ENCODE measurements around the gene HCN3.

Gene HCN3

DNA sequence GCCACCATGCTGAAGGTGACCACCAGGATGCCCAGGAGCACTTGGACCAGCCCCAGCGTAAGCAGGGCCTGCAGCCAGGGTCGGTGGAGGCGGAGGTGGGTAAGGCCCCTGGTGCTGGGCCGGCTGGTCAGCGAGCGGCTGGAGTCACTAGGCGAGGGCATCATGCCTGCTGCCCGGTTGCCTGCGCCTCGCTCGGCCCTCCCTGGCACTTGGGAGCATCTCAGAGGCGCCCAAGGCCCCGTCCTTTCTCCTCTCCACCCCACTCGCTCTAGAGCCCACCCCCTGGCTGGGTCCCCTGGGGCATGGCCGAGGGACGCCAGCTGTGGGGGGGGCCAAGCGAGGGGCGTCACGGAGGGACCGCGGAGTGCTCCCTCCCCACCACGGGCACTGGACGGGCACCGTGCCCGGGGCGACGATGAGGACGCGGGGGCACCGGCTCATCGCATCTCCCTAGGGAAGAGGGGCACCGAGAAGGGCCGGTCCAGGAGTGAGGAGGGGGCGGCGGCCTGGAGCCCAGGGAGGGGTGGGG lies 22.5 kb upstream of the HCN3 start:
- no peak for DNase-seq

DNA sequence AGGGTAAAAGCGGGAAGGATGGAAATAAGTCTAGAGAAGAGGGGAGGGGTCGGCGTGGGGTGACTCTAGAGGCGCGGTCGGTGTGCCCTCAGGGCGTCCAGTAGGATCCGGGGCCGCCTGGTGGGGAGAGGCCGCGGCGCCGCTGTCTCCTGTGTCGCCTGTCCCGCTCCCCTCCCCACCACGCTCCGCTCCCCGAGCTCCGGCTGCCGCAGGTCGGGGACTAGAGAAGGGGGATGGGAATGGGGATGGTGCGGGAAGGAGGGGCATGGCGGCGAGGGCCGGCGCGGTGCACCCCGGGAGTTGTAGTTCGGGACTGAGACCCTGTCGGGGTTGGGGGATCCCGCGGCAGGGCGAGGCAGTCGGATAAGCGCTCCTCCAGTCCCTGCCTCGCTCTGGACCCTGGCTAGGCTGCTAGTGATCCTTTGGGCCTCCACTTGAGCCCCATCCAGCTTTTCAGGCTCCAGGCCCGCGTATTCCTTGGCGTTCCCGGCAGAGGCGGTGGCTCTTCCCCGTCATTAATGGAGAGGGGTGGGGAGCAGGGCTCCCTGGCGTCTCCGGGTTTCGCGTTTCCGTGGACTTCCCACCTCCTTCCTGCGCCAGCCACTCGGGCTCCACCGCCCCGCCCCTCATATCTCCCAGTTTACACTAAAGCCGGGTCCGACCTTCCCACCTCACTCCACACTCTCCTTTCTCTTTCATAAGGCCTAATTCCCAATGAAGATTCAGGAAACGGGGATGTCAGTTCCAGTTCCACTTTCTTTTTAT lies 21.8 kb upstream of the HCN3 start, which contains the start of gene ENTREP3:
Gene ENTREP3, minus strand, starts transcription at position 241 of the 765 bp plus-strand sequence. CDS start 606 bp downstream, outside the sequence.
- DNase-seq: peak; percentile 80

DNA sequence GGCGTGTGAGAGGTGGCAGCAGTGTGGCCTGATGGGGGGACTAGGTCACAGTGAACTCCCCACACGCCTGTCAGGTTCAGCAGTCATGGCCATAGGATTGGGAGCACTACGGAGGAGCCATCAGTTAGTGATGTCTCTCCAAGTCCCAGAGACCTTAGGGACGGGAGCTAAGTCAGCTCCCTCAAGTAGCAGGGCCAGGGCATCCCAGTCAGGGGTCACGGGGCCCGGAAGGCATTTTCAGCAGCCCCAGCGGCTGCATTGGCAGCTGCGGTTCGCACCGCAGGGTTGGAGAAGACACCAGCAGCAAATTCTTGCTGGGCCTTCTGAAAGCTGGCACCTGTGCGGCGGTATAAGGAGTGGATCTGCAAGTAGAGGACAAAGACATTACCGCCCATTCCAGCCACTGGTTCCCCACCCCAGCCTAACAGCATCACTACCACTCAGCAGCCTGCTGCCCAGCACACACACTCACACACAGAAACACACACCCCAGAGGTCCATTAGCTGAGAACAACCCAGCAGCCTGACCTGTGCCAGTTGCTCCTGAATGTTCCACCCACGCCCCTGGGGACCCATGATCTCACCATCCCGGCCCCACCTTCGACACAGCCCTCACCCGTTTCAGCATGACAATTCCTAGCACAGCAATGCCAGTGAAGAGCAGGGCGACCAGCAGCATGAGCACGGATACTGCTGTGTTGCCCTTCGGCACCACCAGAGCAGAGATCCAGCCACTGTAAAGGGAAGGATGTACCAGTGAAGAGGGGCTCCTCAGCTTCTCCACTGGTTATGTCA lies 21.0 kb upstream of the HCN3 start:
- DNase-seq: no peak

DNA sequence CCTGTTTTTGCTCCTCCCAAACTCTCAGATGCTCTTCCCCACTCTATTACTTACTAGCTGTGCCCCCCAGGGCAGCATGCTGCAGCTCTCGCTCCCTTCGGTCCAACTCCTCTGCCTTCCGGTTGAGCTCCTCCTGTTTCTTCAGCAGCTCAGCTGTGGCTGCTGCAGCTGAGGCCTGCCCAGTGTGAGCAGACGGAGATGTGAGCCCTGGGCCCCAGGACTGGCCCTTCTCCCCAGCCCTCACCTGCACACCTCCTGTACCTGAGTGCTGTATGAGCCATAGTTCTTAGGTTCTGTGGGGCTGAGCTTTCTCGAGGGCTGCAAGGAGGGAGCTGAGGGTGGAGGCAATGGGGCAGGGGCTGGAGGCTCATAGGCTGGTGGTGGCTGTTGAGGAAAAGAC lies 17.0 kb upstream of the HCN3 start:
- DNase-seq: no peak

DNA sequence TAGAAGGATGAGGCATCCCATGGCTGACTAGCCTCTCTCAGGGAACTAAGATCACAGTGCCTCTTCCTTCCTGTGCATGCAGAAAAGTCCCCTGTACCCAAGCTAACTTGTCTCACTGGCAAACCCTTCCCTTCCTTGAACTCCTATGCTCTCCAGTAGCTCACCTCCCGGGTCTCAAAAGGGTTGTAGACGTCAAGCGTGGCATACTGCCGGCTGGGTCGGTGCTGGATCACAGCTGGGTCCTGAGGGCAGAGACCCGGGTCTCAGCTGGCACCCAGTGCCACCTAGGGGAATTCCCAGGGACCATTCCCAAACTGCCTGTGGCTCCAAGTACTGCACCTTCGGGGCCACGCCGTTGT lies 15.8 kb upstream of the HCN3 start:
- DNase-seq: no peak

DNA sequence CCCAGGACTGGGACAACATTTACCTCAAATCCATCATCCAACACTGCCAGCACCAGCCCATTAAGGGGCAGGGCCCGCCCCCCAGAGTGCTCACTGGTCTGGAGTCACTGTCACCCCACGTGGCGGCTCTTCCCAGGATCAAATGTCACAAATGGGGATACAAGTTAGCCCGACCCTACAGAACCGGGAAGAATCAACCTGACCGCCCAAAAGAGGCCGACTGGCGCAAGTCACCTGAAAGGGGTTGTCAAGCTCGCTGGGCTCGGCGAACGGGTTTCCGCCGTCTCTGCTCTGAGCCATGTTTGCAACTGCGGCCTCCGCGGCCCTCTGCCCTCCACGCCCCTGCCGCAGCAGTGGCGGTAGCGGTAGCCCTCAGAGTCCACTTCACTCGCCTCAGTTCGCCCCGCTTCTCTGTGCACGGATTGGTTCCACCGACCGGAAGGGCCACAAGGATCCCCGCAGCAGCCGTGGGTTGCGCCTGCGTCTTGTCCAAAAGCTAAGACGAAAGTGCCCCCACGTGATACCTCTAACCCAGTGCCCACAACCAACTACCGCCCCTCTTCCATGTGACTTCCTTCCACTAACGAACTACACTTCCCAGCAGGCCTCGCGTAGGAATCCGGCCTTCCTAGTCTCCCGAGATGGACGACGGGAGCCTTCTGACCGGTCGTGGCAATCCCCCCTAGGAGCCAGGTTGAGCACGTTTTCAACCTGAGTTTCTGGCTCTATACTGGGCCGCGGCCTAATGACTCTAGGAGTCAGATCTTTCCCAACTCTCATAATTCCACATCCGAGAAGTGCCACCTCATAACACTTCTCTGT lies 15.2 kb upstream of the HCN3 start, which contains the start of gene SCAMP3:
Gene SCAMP3, minus strand, starts transcription at position 509 of the 822 bp plus-strand sequence. Its CDS starts 209 bp downstream, at position 300.
- DNase-seq: peak; percentile 97

DNA sequence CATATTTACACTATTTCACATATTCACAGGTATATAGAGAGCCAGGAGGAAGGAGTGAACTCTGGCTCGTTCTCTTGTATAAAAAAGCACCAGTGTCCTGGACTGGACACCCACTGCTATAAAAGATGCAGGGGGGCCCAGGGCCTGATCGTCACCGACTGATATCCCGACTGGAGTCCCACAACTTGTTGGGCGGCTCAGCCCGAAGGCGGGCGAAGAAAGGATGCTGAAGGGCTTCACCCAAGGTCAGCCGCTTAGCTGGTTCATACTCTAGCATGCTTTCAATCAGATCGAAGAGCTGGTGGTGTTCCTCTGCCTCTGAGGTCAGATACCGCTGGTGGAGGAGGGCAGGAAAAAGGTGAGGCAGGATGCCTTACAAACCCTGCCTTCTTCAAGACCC lies 14.2 kb upstream of the HCN3 start:
- DNase-seq: no peak

DNA sequence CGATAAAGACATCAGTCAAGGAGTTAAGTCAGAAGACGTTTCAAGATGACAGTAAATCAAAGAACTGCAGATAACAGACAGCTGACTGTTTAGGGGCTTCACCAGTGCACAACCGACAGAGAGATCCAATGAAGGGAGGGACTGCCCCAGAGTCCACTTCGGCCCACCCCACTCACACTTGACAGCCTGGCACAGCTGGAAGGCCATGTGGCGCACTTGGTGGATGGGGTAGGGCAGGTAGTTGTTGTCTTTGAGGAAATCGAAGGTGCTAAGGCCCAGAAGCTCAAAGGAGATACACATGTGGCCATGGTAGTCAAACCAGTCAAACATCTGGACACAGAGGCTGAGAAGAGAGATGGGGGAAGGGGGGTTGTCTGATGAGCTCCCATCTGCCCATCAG lies 10.7 kb upstream of the HCN3 start:
- DNase-seq: no peak

GRCh38 chr1:155267373-155267772 lies 9.9 kb upstream of the HCN3 start:
- DNase-seq: no peak

GRCh38 chr1:155268630-155269029 lies 8.6 kb upstream of the HCN3 start:
- DNase-seq: no peak

- no peak for DNase-seq
Observed at GRCh38 chr1:155269381-155269780, 7.9 kb upstream of the HCN3 start.

GRCh38 chr1:155272466-155273342 lies 4.6 kb upstream of the HCN3 start:
- DNase-seq: peak; percentile 54

DNA sequence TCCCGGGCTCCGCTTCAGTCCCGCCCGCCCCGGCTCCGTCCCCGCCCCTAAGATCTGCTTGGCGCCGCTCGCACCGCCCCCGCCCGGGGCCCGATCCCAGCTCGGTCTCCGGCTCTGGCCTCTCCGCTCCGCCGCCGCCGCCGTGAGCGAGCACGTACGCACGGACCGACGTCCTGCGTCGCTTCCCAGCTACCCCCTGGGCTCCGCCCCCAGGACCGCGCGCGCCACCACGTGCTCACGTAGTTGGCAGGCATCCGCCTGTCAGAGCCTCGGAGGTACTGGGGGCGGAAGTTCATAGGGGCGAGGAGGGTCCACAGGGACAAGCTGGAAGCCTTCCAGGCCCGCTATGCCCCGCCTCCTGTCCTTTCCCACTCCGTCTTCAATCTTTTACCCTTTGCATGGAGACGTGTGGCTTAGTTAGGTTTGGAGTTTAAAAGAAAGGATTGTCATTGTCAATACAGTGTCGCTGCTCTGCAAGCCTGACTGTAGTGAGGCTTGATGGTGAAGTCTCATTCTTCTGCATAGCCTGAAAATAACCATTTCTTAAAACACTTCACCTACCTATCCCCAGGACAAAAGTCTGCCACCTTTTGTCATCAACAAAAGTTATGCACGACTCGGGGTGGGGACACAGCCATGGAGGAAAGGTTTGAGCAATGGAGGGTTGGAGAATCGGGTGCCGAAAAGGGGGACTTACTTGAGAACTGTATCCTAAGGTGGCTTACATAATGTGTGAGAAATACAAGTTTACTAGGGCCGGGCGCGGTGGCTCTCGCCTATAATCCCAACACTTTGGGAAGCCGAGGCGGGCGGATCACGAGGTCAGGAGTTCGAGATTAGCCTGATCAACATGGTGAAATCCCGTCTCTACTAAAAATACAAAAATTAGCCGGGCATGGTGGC lies 3.7 kb upstream of the HCN3 start, which contains the start of gene CLK2:
Gene CLK2, minus strand, starts transcription at position 162 of the 903 bp plus-strand sequence. CDS start 2,527 bp downstream, outside the sequence.
- peak; percentile 95 for DNase-seq

DNA sequence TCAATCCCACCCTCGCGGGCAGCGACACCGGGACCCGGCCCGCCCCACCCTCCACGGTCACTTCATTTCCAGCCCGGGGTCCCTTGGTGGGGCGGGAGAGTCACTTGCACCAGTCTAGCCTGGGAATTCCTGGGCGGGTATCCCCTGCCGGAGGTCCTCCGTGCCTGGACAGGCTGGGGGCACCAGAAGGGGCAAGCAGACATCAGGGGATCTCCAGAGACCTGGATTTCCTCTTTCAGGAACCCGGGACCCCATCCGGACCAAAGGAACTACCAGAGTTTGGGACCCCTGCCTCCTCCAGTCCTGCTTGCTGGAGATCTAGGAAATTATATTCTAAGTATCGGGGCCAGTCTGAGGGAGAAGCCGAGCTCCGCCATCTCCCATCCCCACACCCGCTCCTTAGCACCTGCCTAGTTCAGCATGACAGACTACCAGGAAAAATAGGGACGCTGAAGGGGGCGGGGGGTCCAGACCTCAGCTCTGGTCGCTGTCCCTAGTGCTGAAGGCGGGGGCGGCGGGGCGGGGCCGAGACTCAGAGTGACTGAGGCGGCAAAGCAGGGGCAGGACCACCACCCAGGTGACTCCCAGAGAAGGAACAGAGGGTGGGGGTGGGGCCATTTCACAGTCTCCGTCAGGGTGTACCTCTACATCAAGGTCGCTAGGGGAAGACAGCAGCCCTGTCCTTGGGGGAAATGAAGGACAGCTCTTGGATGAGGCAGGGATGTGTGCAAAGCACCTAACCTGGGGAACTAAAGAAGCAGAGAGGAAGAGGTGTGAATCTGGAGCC lies 832 bp downstream of the HCN3 start:
- peak; percentile 28 for DNase-seq

- DNase-seq: no peak
Observed at GRCh38 chr1:155278689-155279160, 1.5 kb downstream of the HCN3 start.

- DNase-seq: no peak
Observed at GRCh38 chr1:155279268-155279667, 2.0 kb downstream of the HCN3 start.

DNA sequence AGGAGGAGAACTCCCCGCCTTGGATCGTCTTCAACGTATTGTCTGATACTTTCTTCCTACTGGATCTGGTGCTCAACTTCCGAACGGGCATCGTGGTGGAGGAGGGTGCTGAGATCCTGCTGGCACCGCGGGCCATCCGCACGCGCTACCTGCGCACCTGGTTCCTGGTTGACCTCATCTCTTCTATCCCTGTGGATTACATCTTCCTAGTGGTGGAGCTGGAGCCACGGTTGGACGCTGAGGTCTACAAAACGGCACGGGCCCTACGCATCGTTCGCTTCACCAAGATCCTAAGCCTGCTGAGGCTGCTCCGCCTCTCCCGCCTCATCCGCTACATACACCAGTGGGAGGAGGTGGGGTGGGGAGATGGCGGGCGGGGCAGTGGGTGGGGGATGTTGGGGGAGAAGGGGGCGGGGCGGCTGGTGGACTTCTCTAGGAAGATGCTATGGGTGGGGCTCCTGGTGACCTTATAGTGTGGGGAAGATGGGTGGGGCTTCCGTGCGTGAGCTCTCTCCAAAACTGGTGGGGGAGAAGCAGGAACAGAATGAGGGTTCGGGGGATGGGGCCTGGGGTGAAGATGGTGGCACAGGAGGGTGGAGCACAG lies 5.3 kb downstream of the HCN3 start:
- no peak for DNase-seq

- no peak for DNase-seq
Observed at GRCh38 chr1:155284476-155284875, 7.2 kb downstream of the HCN3 start.

- DNase-seq: no peak
Observed at GRCh38 chr1:155285063-155285462, 7.8 kb downstream of the HCN3 start.
